ENCODE measurements around the gene CXCL12.

CXCL12 gene

GRCh38 chr10:44388641-44389040, 3.7 kb upstream of the CXCL12 start:
- peaks cover 21% of the 10 kb centered on the region for H3K27me3 ChIP-seq (ENCODE audit: insufficient read depth, poor library complexity, severe bottlenecking)
- no peak for DNase-seq (ENCODE audit: low read depth in 1 of 2, low spot score in 1 of 2)
- no peak overlapping the region for H3K27ac ChIP-seq (replicated peaks)
- no peak overlapping the region for H3K4me3 ChIP-seq (replicated peaks; ENCODE audit: insufficient read depth, low read length)
- TF ChIP-seq SPI1 (IDR thresholded peaks at IDR 0.05; ENCODE audit: borderline replicate concordance, low read depth) (no peak), POLR2AphosphoS5 (IDR thresholded peaks at IDR 0.05; ENCODE audit: low read depth) (no peak), GABPA (IDR thresholded peaks at IDR 0.05; ENCODE audit: low read depth) (no peak), CTCF (IDR thresholded peaks at IDR 0.05; ENCODE audit: insufficient read depth, low read length) (no peak), REST (IDR thresholded peaks at IDR 0.05; ENCODE audit: insufficient replicate concordance, low read depth) (no peak)

GRCh38 chr10:44387853-44388251, 3.0 kb upstream of the CXCL12 start:
- no peak for TF ChIP-seq CTCF (IDR thresholded peaks at IDR 0.05; ENCODE audit: insufficient read depth, low read length)
- no peak for TF ChIP-seq REST (IDR thresholded peaks at IDR 0.05; ENCODE audit: insufficient replicate concordance, low read depth)
- no peak for TF ChIP-seq GABPA (IDR thresholded peaks at IDR 0.05; ENCODE audit: low read depth)
- TF ChIP-seq POLR2AphosphoS5 (IDR thresholded peaks at IDR 0.05; ENCODE audit: low read depth), result no peak
- TF ChIP-seq SPI1 (IDR thresholded peaks at IDR 0.05; ENCODE audit: borderline replicate concordance, low read depth), result no peak
- peaks cover 24% of the 10 kb centered on the region for H3K27me3 ChIP-seq (ENCODE audit: insufficient read depth, poor library complexity, severe bottlenecking)
- no peak overlapping the region for H3K4me3 ChIP-seq (replicated peaks; ENCODE audit: insufficient read depth, low read length)
- DNase-seq (ENCODE audit: low read depth in 1 of 2, low spot score in 1 of 2), result no peak
- no peak overlapping the region for H3K27ac ChIP-seq (replicated peaks)

GRCh38 chr10:44386546-44387052, 1.7 kb upstream of the CXCL12 start:
- DNase-seq (ENCODE audit: low read depth in 1 of 2, low spot score in 1 of 2), result peak in 1 of 2 experiments; percentile 6
- Histone ChIP-seq H3K27me3 (ENCODE audit: insufficient read depth, poor library complexity, severe bottlenecking) (peaks cover 28% of the 10 kb centered on the region), H3K27ac (replicated peaks) (no peak overlapping the region), H3K4me3 (replicated peaks; ENCODE audit: insufficient read depth, low read length) (no peak overlapping the region)
- TF ChIP-seq SPI1 (IDR thresholded peaks at IDR 0.05; ENCODE audit: borderline replicate concordance, low read depth) (no peak), POLR2AphosphoS5 (IDR thresholded peaks at IDR 0.05; ENCODE audit: low read depth) (no peak), REST (IDR thresholded peaks at IDR 0.05; ENCODE audit: insufficient replicate concordance, low read depth) (no peak), CTCF (IDR thresholded peaks at IDR 0.05; ENCODE audit: insufficient read depth, low read length) (peak; percentile 61), GABPA (IDR thresholded peaks at IDR 0.05; ENCODE audit: low read depth) (no peak)
